ENCODE results near the gene CGN.

The CGN gene

DNA sequence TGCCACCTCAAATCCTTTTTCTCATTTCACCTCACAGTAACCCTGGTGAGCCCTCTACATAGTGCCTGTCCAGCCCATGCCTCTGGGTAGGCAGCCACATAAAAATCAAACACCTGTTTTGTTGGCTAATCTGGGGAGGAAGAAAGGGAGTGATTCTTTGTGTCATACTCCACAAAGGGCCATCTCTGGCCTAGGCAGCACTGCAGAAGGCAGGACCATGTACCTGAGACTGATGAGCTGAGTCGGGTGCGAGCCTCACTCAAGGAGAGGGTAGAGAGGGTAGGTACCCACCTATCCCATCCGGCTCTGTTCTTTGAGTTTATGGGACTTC lies 36.7 kb downstream of the CGN start:
- DNase-seq, result no peak

DNA sequence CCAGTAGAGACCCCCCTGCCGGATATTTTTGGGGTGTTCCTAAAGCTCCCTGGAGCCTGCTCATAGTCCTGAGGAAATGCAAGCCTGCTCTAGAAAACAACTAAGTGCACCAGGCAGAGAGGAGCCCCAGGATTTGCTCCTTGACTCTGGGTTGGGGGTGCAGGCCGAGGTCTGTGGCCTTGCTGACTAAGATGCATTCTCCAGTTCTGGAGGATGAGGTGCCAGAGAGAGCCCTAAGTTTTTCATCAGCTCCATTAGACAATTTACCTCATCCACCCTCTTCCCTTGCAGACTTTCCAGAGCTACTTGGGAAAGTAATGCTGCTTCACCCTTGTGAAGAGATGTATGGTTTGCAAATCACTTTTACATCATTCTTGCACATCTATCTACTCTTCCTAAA lies 38.0 kb downstream of the CGN start:
- DNase-seq, result no peak

DNA sequence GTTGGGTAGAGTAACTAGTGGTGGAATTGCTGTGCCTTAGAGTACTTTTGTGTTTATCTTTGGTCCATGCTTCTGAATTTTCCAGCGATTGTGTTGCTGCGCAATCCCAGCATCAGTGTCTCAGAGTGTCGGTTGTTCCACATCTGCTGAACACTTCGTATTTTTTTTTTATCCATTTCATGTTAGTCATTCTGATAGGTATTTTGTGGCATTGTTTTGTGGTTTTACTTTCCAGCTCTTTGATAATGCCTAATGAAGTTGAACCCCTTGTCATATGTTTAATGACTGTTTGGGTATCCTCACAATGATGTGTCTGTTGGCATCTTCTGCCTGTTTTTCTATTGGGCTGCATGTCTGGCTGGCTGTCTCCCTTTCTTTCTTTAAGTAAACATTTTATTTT lies 42.5 kb downstream of the CGN start:
- no peak for DNase-seq

DNA sequence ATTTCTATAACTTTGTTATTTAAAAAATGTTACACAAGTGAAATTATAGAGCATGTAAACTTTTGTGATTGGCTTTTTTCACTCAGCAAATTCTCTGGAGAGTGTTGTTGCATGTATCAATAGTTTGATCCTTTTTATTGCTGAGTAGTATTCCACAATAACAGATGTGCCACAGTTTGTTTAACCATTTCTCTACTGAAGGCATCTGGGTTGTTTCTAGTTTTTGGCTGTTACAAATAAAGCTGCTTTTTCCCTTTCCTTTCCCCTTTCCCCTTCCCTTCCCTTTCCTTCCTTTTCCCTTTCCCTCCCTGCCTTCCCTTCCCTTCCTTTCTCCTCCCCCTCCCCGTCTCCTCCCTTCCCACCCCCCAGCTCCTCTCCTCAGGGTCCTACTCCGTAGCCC lies 44.9 kb downstream of the CGN start:
- no peak for DNase-seq

GRCh38 chr1:151562661-151563060 lies 51.5 kb downstream of the CGN start:
- DNase-seq, result no peak

GRCh38 chr1:151563376-151563775 lies 52.2 kb downstream of the CGN start:
- DNase-seq, result no peak

- DNase-seq, result no peak
These were observed 54.5 kb downstream of the CGN start for GRCh38 chr1:151565502-151566189.

GRCh38 chr1:151568626-151569088 lies 57.5 kb downstream of the CGN start:
- DNase-seq, result no peak

GRCh38 chr1:151570819-151571218 lies 59.6 kb downstream of the CGN start:
- DNase-seq, result no peak

GRCh38 chr1:151574575-151575529 lies 63.7 kb downstream of the CGN start:
- DNase-seq, result peak; percentile 75

DNA sequence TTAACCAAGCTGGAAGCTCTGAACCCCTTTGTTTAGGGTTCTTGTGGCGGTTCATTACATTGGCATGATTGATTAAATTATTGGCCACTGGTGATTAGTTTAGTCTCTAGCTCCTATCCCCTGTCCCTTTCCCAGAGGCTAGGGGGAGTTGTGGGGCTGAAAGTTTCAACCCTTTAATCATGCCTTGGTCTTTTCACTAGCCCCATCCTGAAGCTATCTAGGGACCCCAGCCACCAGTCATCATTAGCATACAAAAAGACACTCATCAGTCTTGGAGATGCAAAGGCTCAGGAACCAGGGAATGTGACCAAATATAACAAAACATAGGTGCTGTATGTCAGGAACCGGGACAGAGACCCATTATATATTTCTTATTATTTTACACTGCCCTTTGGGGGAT lies 66.0 kb downstream of the CGN start:
- DNase-seq, result no peak

GRCh38 chr1:151578941-151579340 lies 67.8 kb downstream of the CGN start:
- DNase-seq, result no peak

- DNase-seq, result no peak
These were observed 68.4 kb downstream of the CGN start for GRCh38 chr1:151579436-151580225.

GRCh38 chr1:151581451-151581850 lies 70.3 kb downstream of the CGN start:
- no peak for DNase-seq

DNA sequence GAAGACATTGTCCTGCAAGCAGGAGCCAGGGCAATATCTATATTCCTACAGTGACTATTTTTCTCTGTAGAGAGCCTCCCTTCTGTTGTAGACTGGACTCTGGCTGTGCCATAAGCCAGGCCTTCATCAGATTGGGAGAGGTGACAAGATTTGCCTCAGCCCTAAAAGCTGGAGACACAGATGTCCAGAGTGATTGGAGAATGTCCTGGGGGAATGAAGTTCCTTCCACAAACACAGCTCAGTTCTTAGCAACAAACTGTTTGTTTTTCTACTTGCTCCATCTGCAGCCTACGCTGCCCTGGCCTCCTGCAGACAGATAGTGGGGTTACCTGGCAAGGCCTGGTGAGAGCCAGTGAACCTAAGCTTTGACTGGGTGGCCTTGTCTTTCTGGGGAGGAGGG lies 70.7 kb downstream of the CGN start:
- DNase-seq, result no peak

DNA sequence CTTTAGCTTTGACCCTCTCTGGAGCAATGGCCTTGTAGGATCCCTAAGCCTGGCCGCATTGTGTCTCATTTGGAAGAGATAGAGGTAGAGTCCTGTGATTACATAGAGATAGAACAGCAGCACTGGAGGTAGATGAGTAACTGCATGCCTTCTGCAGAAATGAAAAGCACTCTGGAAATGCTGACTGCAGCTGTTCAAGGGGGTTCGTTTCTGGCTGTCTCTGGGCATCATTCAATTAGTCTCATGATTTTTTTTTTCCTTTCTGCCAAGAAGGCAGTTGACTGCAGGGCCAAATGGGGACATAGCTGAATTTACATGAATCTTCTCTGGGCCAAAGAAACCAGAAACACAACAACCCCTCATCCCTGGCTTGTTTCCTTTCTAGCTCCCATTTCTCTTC lies 72.6 kb downstream of the CGN start:
- DNase-seq, result no peak

GRCh38 chr1:151584278-151584677 lies 73.1 kb downstream of the CGN start:
- DNase-seq, result no peak

- DNase-seq, result no peak
These were observed 73.6 kb downstream of the CGN start for GRCh38 chr1:151584780-151585179.

DNA sequence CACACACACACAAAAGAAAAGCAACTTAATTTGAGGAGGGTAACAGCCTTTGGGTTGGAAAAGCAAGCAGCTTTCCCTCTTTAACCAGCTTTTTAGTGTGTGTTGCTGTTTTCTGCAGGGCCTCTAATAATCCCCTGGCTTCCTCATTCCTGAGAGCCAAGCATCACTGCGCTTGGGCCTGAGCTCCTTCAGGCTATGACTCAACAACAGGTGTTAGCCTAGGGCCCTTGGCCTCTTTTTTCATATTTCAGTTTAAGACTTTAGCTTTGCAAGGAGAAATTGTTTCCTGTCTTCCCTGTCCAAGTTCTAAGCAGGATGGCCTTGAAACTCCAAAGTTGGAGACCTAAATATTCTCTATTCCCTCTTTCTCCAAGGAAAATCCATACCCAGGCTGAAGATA lies 74.4 kb downstream of the CGN start:
- peak; percentile 6 for DNase-seq

Measured in fibroblast of skin of scalp (primary cell).